H1 (cell line): ENCODE measurements around the gene TRMT61A. TPM values are rescaled to one million over a fixed set of nuclear protein-coding genes. Genes with fewer than 3 reads are reported as not detected.
A peak's percentile ranks its signal among the peaks of the same experiment; 100 is the strongest.

Source experiments
- CTCF ChIA-PET: fragments of 300-600 bp; sonication (Branson Sonifier 250); formaldehyde crosslinking; loops from one replicate; lab custom pipeline; 2021; ENCODE audit not compliant: partially characterized antibody; lab: Charles Lee
- POLR2A ChIA-PET: fragments of 300-600 bp; sonication (Branson Sonifier 250); formaldehyde crosslinking; loops from one replicate; lab custom pipeline; 2021; ENCODE audit warnings: inconsistent platforms; ENCODE audit not compliant: partially characterized antibody; lab: Charles Lee
- DNase-seq, 2 experiments: peaks; one replicate each; pipeline versions ENCODE4 v3.0.0 to v3.0.0-alpha.2; 2010 to 2022; ENCODE audit warnings: low spot score in 2 of 2, low read depth in 1 of 2, mixed read lengths in 1 of 2
- FAIRE-seq: peaks from 2 replicates; lab custom pipeline; 2011; peaks lifted over from hg19 to GRCh38; lab: Jason Lieb, UNC
- H2AFZ ChIP-seq: 2 replicates; pipeline ENCODE4 v1.8.1; 2012; ENCODE audit warnings: low read length, inconsistent platforms
- H2AK5ac ChIP-seq: 2 replicates; pipeline ENCODE4 v1.6.1; 2013; ENCODE audit warnings: low read depth, low read length
- H2BK120ac ChIP-seq: replicated peaks from 2 replicates; pipeline ENCODE3; 2013; ENCODE audit warnings: low read depth, low read length, inconsistent platforms
- H2BK12ac ChIP-seq: 2 replicates; pipeline ENCODE4 v1.6.1; 2013; ENCODE audit warnings: low read depth, low read length
- H2BK15ac ChIP-seq: 2 replicates; pipeline ENCODE4 v1.6.1; 2013; ENCODE audit warnings: low read length
- H2BK20ac ChIP-seq: 2 replicates; pipeline ENCODE4 v1.6.1; 2013; ENCODE audit warnings: low read length
- H2BK5ac ChIP-seq: 2 replicates; pipeline ENCODE4 v1.6.1; 2013; ENCODE audit warnings: low read depth, low read length
- H3K14ac ChIP-seq: 2 replicates; pipeline ENCODE4 v1.6.1; 2013; ENCODE audit warnings: inconsistent platforms; ENCODE audit not compliant: insufficient read length
- H3K18ac ChIP-seq: 2 replicates; pipeline ENCODE4 v1.6.1; 2013; ENCODE audit warnings: low read length; ENCODE audit errors: extremely low read depth
- H3K23ac ChIP-seq: 2 replicates; pipeline ENCODE4 v1.6.1; 2013; ENCODE audit warnings: inconsistent platforms; ENCODE audit not compliant: insufficient read length
- H3K23me2 ChIP-seq: 2 replicates; pipeline ENCODE4 v1.6.1; 2013; ENCODE audit warnings: low read depth, low read length
- H3K27ac ChIP-seq: 2 replicates; pipeline ENCODE4 v1.6.1; 2011; ENCODE audit warnings: low read depth, low read length, inconsistent platforms
- H3K27me3 ChIP-seq, 4 experiments: replicated peaks in 1 of 4; 1 replicate in 1 of 4; 2 replicates in 3 of 4; pipeline versions ENCODE4 v1.6.1 to v1.8.1; 2011 to 2013; ENCODE audit warnings: low read length in 3 of 4, mild to moderate bottlenecking in 3 of 4, inconsistent platforms in 2 of 4, mixed read lengths in 2 of 4, moderate library complexity in 1 of 4; ENCODE audit not compliant: control insufficient read depth in 3 of 4, insufficient read depth in 3 of 4; ENCODE audit errors: extremely low read depth in 1 of 4
- H3K36me3 ChIP-seq, 4 experiments: 2 replicates each; pipeline versions ENCODE4 v1.6.1 to v1.8.1; 2011 to 2013; ENCODE audit warnings: mild to moderate bottlenecking in 4 of 4, low read length in 3 of 4, moderate library complexity in 2 of 4, control low read depth in 1 of 4, inconsistent platforms in 1 of 4; ENCODE audit not compliant: insufficient read depth in 4 of 4, control insufficient read depth in 2 of 4
- H3K4ac ChIP-seq: replicated peaks from 2 replicates; pipeline ENCODE3; 2013; ENCODE audit warnings: low read length, low read depth, mixed read lengths, inconsistent platforms; ENCODE audit not compliant: insufficient read length
- H3K4me1 ChIP-seq, 4 experiments: replicated peaks in 1 of 4; 1 replicate in 1 of 4; 2 replicates in 3 of 4; pipeline versions ENCODE4 v1.6.1 to v1.8.1; 2011 to 2013; ENCODE audit warnings: low read length in 3 of 4, inconsistent platforms in 2 of 4, mixed read lengths in 1 of 4; ENCODE audit not compliant: insufficient read depth in 4 of 4, control insufficient read depth in 3 of 4
- H3K4me2 ChIP-seq, 2 experiments: 2 replicates each; pipeline versions ENCODE4 v1.6.1 to v1.8.1; 2011 to 2013; ENCODE audit warnings: low read depth in 2 of 2, low read length in 2 of 2, control low read depth in 1 of 2, inconsistent platforms in 1 of 2, mild to moderate bottlenecking in 1 of 2; ENCODE audit not compliant: insufficient read depth in 1 of 2
- H3K4me3 ChIP-seq, 4 experiments: fragments of 200-600, 300-600 bp in 1 of 4; sonication (generic), shearing (Covaris generic), sonication (Bioruptor Twin) in 1 of 4; 2 replicates each; pipeline versions ENCODE4 v1.5.1 to v1.8.1; 2011 to 2016; ENCODE audit warnings: low read length in 4 of 4, low read depth in 3 of 4, control low read depth in 2 of 4, inconsistent platforms in 2 of 4, mild to moderate bottlenecking in 2 of 4, mixed read lengths in 1 of 4, moderate library complexity in 1 of 4; ENCODE audit not compliant: insufficient read depth in 2 of 4; ENCODE audit errors: extremely low read depth in 1 of 4
- H3K56ac ChIP-seq: replicated peaks from 2 replicates; pipeline ENCODE3; 2013; ENCODE audit warnings: low read depth, mild to moderate bottlenecking, mixed read lengths, low read length, inconsistent platforms; ENCODE audit not compliant: insufficient read length
- H3K79me1 ChIP-seq: 2 replicates; pipeline ENCODE4 v1.6.1; 2013; ENCODE audit warnings: low read depth, low read length, control low read depth
- H3K79me2 ChIP-seq, 2 experiments: 2 replicates each; pipeline versions ENCODE4 v1.6.1 to v1.8.1; 2012 to 2013; ENCODE audit warnings: low read length in 2 of 2, mild to moderate bottlenecking in 2 of 2, inconsistent platforms in 1 of 2; ENCODE audit not compliant: insufficient read depth in 2 of 2, control insufficient read depth in 1 of 2
- H3K9ac ChIP-seq, 4 experiments: replicated peaks in 1 of 4; 1 replicate in 1 of 4; 2 replicates in 3 of 4; pipeline versions ENCODE4 v1.6.1 to v1.8.1; 2011 to 2013; ENCODE audit warnings: low read depth in 3 of 4, low read length in 3 of 4, control low read depth in 2 of 4, mild to moderate bottlenecking in 2 of 4, moderate library complexity in 2 of 4, inconsistent platforms in 1 of 4; ENCODE audit errors: extremely low read depth in 1 of 4
- H3K9me3 ChIP-seq, 2 experiments: 2 replicates each; pipeline versions ENCODE4 v1.6.1 to v1.8.1; 2012 to 2013; ENCODE audit warnings: mild to moderate bottlenecking in 2 of 2, moderate library complexity in 2 of 2, control low read depth in 1 of 2, inconsistent platforms in 1 of 2, low read depth in 1 of 2, low read length in 1 of 2, mixed read lengths in 1 of 2; ENCODE audit not compliant: insufficient read depth in 2 of 2
- H4K20me1 ChIP-seq, 2 experiments: replicated peaks in 1 of 2; 2 replicates each; pipeline versions ENCODE3 to v1.8.1; 2011 to 2013; ENCODE audit warnings: inconsistent platforms in 2 of 2, low read length in 2 of 2, mild to moderate bottlenecking in 1 of 2; ENCODE audit not compliant: insufficient read depth in 2 of 2, control insufficient read depth in 1 of 2
- H4K5ac ChIP-seq: 2 replicates; pipeline ENCODE4 v1.6.1; 2013; ENCODE audit warnings: low read length, low read depth, mixed read lengths, inconsistent platforms; ENCODE audit not compliant: insufficient read length
- H4K8ac ChIP-seq: 2 replicates; pipeline ENCODE4 v1.8.0; 2013; ENCODE audit warnings: mild to moderate bottlenecking, moderate library complexity, low read length, inconsistent platforms; ENCODE audit not compliant: insufficient read depth; ENCODE audit errors: extremely low read depth
- H4K91ac ChIP-seq: replicated peaks from 2 replicates; pipeline ENCODE3; 2013; ENCODE audit warnings: low read length, mixed read lengths, inconsistent platforms; ENCODE audit not compliant: insufficient read length
- PHF8 ChIP-seq: fragments of 200-600 bp; sonication (generic); conservative IDR thresholded peaks from 2 replicates; pipeline ENCODE4 v1.7.1; 2012; ENCODE audit warnings: low read depth, mild to moderate bottlenecking, inconsistent platforms, low read length, moderate library complexity
- POLR2A ChIP-seq, 2 experiments: IDR thresholded peaks; 1 replicate in 1 of 2; 2 replicates in 1 of 2; pipeline ENCODE4 v1.6.1; 2011; ENCODE audit warnings: low read depth in 2 of 2, low read length in 2 of 2, mild to moderate bottlenecking in 2 of 2; ENCODE audit errors: control extremely low read depth in 1 of 2
- POLR2AphosphoS5 ChIP-seq: IDR thresholded peaks from 2 replicates; pipeline ENCODE4 v1.6.1; 2011; ENCODE audit warnings: low read depth, low read length
- WGBS, 2 experiments: shearing (Covaris generic) in 1 of 2; methylation state at CpG; one replicate each; pipeline versions ENCODE4 v1.1.6 to v1.1.7; 2013 to 2015; ENCODE audit warnings: low lambda C conversion rate in 2 of 2, mixed read lengths in 2 of 2, inconsistent platforms in 1 of 2, low coverage in 1 of 2, missing lambda C conversion rate in 1 of 2; ENCODE audit not compliant: insufficient replicate concordance in 2 of 2, insufficient coverage in 1 of 2, insufficient read length in 1 of 2; ENCODE audit errors: extremely low coverage in 1 of 2, missing lambda C conversion rate in 1 of 2; 5-methylcytosine and 5-hydroxymethylcytosine counted together
- polyA plus RNA-seq, 7 experiments: library from polyadenylated mRNA; depleted of rRNA in 3 of 7; stranded (reverse) in 5 of 7; unstranded in 2 of 7; fragments of >200 nt in 5 of 7; fragments of 200-250 nt in 2 of 7; gene quantifications; 1 replicate in 5 of 7; 2 replicates in 1 of 7; 4 replicates in 1 of 7; pipeline versions ENCODE4 v1.2.1 to v1.2.3, GENCODE V29; 2011 to 2013; ENCODE audit warnings: missing spikeins in 2 of 7, mixed read lengths in 2 of 7
- total RNA-seq: library from RNA; stranded (reverse); fragmentation: NEBNext Ultra II Directional; extraction: Animal tissue kit (Norgen Biotek cat#: 25700); gene quantifications from 2 replicates; pipeline ENCODE4 v1.2.1, GENCODE V29; 2021

TRMT61A gene
- total and polyA plus RNA-seq, 2 of the 8 experiments (the other 6 are each of a cell fraction or from before 2014, with no cell fraction given), result 15.8 to 19.0 TPM

- peaks cover 8 to 23% (median 17%) of the 10 kb centered on the region in 4 experiments; a peak in 7 of 8 replicates for H3K36me3 ChIP-seq
- 88% methylated on average over 10 of the region's 10 CpGs; no CpG with 5 or more reads in 1 of the 2 experiments for WGBS, 2 experiments
- no peak overlapping the region for H2AK5ac ChIP-seq
- H3K56ac ChIP-seq, result no peak overlapping the region
- peaks cover 3 to 17% (median 13%) of the 10 kb centered on the region in 4 experiments for H3K27me3 ChIP-seq
- CTCF ChIA-PET, result interaction anchor here (1.5 to 31.3 kb wide), 5 partner anchors 10 to 45 kb away, joined by 3 to 921 read pairs (median 32); partner anchors contain the start of genes BAG5 and TRMT61A
- peak overlapping the region; percentile 73 to 80; a peak in 3 of 4 replicates for H3K4me2 ChIP-seq
- H3K4me1 ChIP-seq, result peaks cover 0 to 28% (median 19%) of the 10 kb centered on the region in 4 experiments; a peak in 6 of 7 replicates
- peaks cover 10 to 18% of the 10 kb centered on the region in 2 experiments for H4K20me1 ChIP-seq
- no peak overlapping the region for H2BK15ac ChIP-seq
- no peaks in the 10 kb centered on the region; the same call in 1 of the 2 replicates for H3K79me1 ChIP-seq
- H3K79me2 ChIP-seq, result peaks cover 0 to 2% of the 10 kb centered on the region in 2 experiments; a peak in 1 of 4 replicates
- H3K23me2 ChIP-seq, result peaks cover 14% of the 10 kb centered on the region; the same call in 1 of the 2 replicates
- no peak overlapping the region for H3K18ac ChIP-seq
- H4K5ac ChIP-seq, result no peak overlapping the region
- H3K4ac ChIP-seq, result no peak overlapping the region
- H2BK120ac ChIP-seq, result no peak overlapping the region
- no peak for FAIRE-seq
- no peak overlapping the region for H2AFZ ChIP-seq
- H4K91ac ChIP-seq, result no peak overlapping the region
- no peak overlapping the region for H3K23ac ChIP-seq
- no peak overlapping the region; the same call in 1 of the 2 replicates for H4K8ac ChIP-seq
- no peak for TF ChIP-seq PHF8
- TF ChIP-seq POLR2AphosphoS5, result 0 out of 2 replicates have a peak, but pooled peaks have one; percentile 24
- TF ChIP-seq POLR2A (IDR thresholded peaks at IDR 0.05; ENCODE audit: control extremely low read depth in 1 of 2, low read depth in 2 of 2, low read length in 2 of 2), result peak in 1 of 2 experiments; percentile 55; a peak in 1 of 3 replicates
- TF ChIP-seq, all 59 proteins: peak for 2
- no peak overlapping the region for H2BK20ac ChIP-seq
- H2BK5ac ChIP-seq, result no peak overlapping the region
- no peak overlapping the region for H2BK12ac ChIP-seq
- no peak for DNase-seq
- peak overlapping the region in 3 of 4 experiments; percentile 79 to 96 (median 89); a peak in 6 of 8 replicates for H3K4me3 ChIP-seq
- H3K9me3 ChIP-seq, result no peaks in the 10 kb centered on the region
- H3K14ac ChIP-seq, result no peak overlapping the region
- POLR2A ChIA-PET, result interaction anchor here (1.3 to 12.6 kb wide), 7 partner anchors 10 to 174 kb away, joined by 3 to 844 read pairs (median 23); partner anchors contain the start of genes BAG5, COA8 and TRMT61A
- H3K27ac ChIP-seq, result no peak overlapping the region
- no peak overlapping the region for H3K9ac ChIP-seq
Measured at GRCh38 chr14:103520269-103520656, 8.7 kb upstream of the TRMT61A start.
